Hair follicular keratinocyte (primary cell): ENCODE results near the gene RSRP1. TPM values are rescaled to one million over a fixed set of nuclear protein-coding genes. Genes with fewer than 3 reads are reported as not detected.

Experiments used
- total RNA-seq: library from RNA; depleted of rRNA; stranded (reverse); fragments of >200 nt; gene quantifications from 2 replicates; pipeline ENCODE4 v1.2.3, GENCODE V29; 2015

Gene RSRP1, protein sequence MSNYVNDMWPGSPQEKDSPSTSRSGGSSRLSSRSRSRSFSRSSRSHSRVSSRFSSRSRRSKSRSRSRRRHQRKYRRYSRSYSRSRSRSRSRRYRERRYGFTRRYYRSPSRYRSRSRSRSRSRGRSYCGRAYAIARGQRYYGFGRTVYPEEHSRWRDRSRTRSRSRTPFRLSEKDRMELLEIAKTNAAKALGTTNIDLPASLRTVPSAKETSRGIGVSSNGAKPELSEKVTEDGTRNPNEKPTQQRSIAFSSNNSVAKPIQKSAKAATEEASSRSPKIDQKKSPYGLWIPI
- total RNA-seq: 21.2 and 32.1 TPM in 2 replicates

GRCh38 chr1:25247024-25247828, at the start of gene RSRP1:
RSRP1 (minus strand) TSS chr1:25247454; CDS start chr1:25246963, 491 bp downstream.

DNA sequence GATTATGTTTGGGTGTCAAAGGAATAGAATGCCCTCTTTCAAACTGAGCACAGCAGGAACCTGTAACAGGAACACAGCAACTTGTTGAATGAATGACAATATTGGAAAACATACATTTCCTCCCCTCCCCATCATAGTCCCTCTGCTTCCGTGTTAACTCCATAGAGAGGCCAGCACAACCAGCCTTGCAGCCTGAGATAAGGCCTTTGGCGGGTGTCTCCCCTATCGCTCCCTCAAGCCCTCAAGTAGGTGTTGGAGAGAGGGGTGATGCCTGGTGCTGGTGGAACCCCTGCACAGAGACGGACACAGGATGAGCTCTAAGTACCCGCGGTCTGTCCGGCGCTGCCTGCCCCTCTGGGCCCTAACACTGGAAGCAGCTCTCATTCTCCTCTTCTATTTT, 25.0 kb upstream of the RSRP1 start, which contains the start of gene RHD:
Gene RHD, plus strand, starts transcription at position 272 of the 400 bp plus-strand sequence. Its CDS starts 39 bp downstream, at position 311.

DNA sequence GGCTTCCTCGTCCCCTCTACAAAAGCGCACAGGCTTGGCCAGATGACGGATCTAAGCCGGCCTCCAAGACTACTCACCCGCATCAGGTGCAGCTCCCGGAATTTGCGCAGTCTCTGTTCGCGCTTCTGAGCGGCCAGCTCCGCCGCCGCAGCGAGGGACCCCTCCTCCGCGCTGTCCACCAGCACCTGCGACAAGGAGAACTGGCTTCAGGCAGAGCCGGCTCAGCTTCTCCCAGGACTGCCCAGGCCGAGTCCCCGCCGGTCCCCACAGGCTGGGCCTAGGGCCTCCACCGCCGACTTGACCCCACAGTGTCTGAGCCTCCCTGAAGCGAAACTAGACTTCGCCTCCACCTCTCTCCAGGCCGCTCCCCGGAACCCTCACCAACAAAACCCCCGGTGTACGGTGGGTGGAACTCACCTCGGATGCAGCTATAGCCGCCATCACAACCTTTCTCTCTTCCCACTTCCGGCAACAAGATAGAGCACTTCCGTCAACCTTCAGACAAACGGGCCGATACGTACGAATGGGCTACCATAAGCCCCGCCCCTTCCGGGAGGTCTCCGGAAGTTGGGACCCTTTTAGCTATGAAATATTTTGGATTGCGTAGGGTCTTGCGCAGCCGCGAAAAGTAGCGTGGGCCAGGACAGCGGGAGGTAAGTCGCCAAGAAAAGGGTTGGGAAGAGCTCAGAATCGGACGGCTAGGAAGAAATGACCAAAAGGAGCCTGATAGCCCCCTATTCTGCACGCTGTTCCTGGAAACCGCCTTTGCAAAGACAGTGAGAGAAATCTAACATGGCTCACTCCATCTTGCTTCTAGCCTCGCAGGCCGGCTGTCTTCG, 15.0 kb downstream of the RSRP1 start, which contains the start of gene SYF2:
Gene SYF2, minus strand, starts transcription at position 476 of the 839 bp plus-strand sequence. Its CDS starts 35 bp downstream, at position 441.

Other genes with a start within 250 kb of the RSRP1 start
- 32.6 and 33.5 TPM in 2 replicates for gene SYF2, start 15.0 kb downstream of the RSRP1 start, total RNA-seq
- not detected in 2 replicates for gene RHD, start 25.1 kb upstream of the RSRP1 start, total RNA-seq
- gene TMEM50A, start 90.9 kb upstream of the RSRP1 start, total RNA-seq: 90.7 and 97.5 TPM in 2 replicates
- 0.31 and 0.95 TPM in 2 replicates for gene RHCE, start 173.4 kb upstream of the RSRP1 start, total RNA-seq
- gene MACO1, start 183.4 kb upstream of the RSRP1 start, total RNA-seq: 11.5 and 15.0 TPM in 2 replicates